Heart left ventricle (tissue), 13 donors: ENCODE data around the gene ROR1.

Experiments used
- POLR2A ChIP-seq, 2 donors: fragments of 450-650 bp; IDR thresholded peaks; one replicate each; pipeline ENCODE4 v1.6.1; 2017; ENCODE audit warnings: antibody characterized with exemption in 2 of 2, mild to moderate bottlenecking in 2 of 2, moderate library complexity in 2 of 2
- TF ChIP-seq, protein P1 (sequence below), 12 donors: fragments of 200-600 bp; sonication (generic) in 4 of 12; IDR thresholded peaks; one replicate each; pipeline versions ENCODE4 v1.5.0 to v1.8.0; 2018 to 2022; ENCODE audit warnings: antibody characterized with exemption in 12 of 12, mild to moderate bottlenecking in 5 of 12
- donor health status: ischemic (EF 13 %, LVEDD 7.1; RV severe dilation, severe dysfunction).
- donor health status: DM: no; HTN: yes; CAD: no.
- donor health status: DM: no; HTN: no; CAD: no.
- donor health status: ischemic (EF 25% LVEDD 6.9; RV normal size, moderate dysfunction).
- donor health status: ischemic (EF 25% LVEDD 5.7; RV mildly dilated, moderate dysfunction).
- donor health status: ischemic (EF 35%, LVEDD 5.7; RV mildly dilated, moderate dysfunction).
- donor health status: nonischemic (EF 11% LVEDD 7.7; RV severe dilation, severe dysfunction).
- donor health status: DM: yes; HTN: yes; CAD: no.
- donor health status: PGD.
- donor health status: ischemic (EF 29% LVEDD 5.4; RV normal size, mild dysfunction).
- donor health status: nonischemic (EF 23%, LVEDD 6.1; RV moderate dilation, normal function).

- TF ChIP-seq, protein P1, sequence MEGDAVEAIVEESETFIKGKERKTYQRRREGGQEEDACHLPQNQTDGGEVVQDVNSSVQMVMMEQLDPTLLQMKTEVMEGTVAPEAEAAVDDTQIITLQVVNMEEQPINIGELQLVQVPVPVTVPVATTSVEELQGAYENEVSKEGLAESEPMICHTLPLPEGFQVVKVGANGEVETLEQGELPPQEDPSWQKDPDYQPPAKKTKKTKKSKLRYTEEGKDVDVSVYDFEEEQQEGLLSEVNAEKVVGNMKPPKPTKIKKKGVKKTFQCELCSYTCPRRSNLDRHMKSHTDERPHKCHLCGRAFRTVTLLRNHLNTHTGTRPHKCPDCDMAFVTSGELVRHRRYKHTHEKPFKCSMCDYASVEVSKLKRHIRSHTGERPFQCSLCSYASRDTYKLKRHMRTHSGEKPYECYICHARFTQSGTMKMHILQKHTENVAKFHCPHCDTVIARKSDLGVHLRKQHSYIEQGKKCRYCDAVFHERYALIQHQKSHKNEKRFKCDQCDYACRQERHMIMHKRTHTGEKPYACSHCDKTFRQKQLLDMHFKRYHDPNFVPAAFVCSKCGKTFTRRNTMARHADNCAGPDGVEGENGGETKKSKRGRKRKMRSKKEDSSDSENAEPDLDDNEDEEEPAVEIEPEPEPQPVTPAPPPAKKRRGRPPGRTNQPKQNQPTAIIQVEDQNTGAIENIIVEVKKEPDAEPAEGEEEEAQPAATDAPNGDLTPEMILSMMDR (IDR thresholded peaks at IDR 0.05) = peak in 1 of 12 donors; percentile 27
- TF ChIP-seq POLR2A (IDR thresholded peaks at IDR 0.05) = no peak
Measured at GRCh38 chr1:63924600-63924999, 150.8 kb downstream of the ROR1 start.
